Measurements from ENCODE around the gene OVOL2.

DNA sequence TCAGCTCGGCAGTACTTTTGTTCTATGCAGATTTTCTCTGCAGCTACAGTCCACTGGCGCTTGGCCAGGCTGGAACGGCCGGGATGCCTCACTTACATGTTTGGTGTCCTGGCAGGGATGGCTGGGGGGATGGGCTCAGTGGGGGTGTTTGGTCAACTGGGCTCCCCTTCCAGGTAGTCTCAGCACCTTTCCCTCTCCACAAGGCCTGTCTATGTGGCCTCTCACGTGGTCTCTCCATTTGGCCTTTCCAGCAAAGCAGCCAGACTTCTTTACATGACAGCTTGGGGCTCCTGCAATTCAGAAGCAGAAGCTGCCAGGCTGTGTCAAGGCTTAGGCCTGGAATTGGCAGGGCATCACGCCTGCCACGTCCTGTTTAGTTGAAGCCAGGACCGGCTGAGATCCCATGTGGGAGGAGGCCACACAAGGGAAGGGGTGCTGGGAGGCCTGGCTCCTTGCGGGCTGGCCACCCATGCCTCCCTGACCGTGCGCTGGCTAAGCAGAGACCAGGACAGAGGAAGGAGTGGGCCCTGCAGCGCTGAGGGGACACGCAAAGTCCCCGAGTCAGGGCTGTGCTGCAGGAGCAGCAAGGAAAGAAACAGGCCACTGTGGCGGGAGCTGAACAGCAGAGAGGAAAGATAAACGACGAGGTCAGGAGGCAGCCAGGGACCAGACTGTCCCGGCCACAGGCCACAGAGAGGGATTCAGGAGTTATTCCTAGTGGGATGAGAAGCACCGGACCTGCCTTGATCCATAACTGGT, 50.0 kb downstream of the OVOL2 start:
- TF ChIP-seq GATA2 (IDR thresholded peaks at IDR 0.05; ENCODE audit: low read depth, low read length), result no peak
- TF ChIP-seq GATA3 (IDR thresholded peaks at IDR 0.05; ENCODE audit: low read depth, low read length), result no peak
